ENCODE data around the gene DDX10. TPM values are rescaled to one million over a fixed set of nuclear protein-coding genes. Genes with fewer than 3 reads are reported as not detected.

The DDX10 gene
- total RNA-seq, 4 donors from 2014 or later: 27.9 to 511 (median 31.5) TPM

GRCh38 chr11:108754901-108755625 is 90.2 kb downstream of the DDX10 start:
- H3K27ac ChIP-seq: peak overlapping the region in 1 of 2 donors; percentile 32
- no peaks in the 10 kb centered on the region for H3K27me3 ChIP-seq
- TF ChIP-seq POLR2A (IDR thresholded peaks at IDR 0.05) (no peak), CTCF (IDR thresholded peaks at IDR 0.05) (no peak)
- DNase-seq: peak; percentile 27 to 41
- H3K4me1 ChIP-seq: no peaks in the 10 kb centered on the region
- no peaks in the 10 kb centered on the region for H3K9me3 ChIP-seq
- intact Hi-C loops (cut with DNase I; ENCODE audit: low total_unique reads): no loop called here
- no peak overlapping the region for H3K4me3 ChIP-seq
- H3K36me3 ChIP-seq: no peaks in the 10 kb centered on the region

GRCh38 chr11:108757630-108758029 is 92.8 kb downstream of the DDX10 start:
- TF ChIP-seq CTCF (IDR thresholded peaks at IDR 0.05): no peak
- TF ChIP-seq POLR2A (IDR thresholded peaks at IDR 0.05): no peak
- Histone ChIP-seq H3K36me3 (no peaks in the 10 kb centered on the region), H3K27me3 (no peaks in the 10 kb centered on the region), H3K4me3 (no peak overlapping the region), H3K27ac (no peak overlapping the region), H3K9me3 (no peaks in the 10 kb centered on the region), H3K4me1 (no peaks in the 10 kb centered on the region)
- DNase-seq: no peak
- intact Hi-C loops (cut with DNase I; ENCODE audit: low total_unique reads): no loop called here

- Histone ChIP-seq H3K4me3 (no peak overlapping the region), H3K36me3 (no peaks in the 10 kb centered on the region), H3K27me3 (no peaks in the 10 kb centered on the region), H3K9me3 (no peaks in the 10 kb centered on the region), H3K4me1 (no peaks in the 10 kb centered on the region), H3K27ac (no peak overlapping the region)
- intact Hi-C loops (cut with DNase I; ENCODE audit: low total_unique reads): no loop called here
- no peak for DNase-seq
- TF ChIP-seq POLR2A (IDR thresholded peaks at IDR 0.05) (no peak), CTCF (IDR thresholded peaks at IDR 0.05) (no peak)
Measured at GRCh38 chr11:108758458-108758857, 93.6 kb downstream of the DDX10 start.

GRCh38 chr11:108766596-108767173 is 101.8 kb downstream of the DDX10 start:
- Histone ChIP-seq H3K27me3 (no peaks in the 10 kb centered on the region), H3K27ac (no peak overlapping the region), H3K4me3 (no peak overlapping the region), H3K4me1 (no peaks in the 10 kb centered on the region), H3K9me3 (no peaks in the 10 kb centered on the region), H3K36me3 (no peaks in the 10 kb centered on the region)
- no peak for DNase-seq
- intact Hi-C loops (cut with DNase I; ENCODE audit: low total_unique reads): no loop called here
- TF ChIP-seq CTCF (IDR thresholded peaks at IDR 0.05) (no peak), POLR2A (IDR thresholded peaks at IDR 0.05) (no peak)

- H3K27me3 ChIP-seq: no peaks in the 10 kb centered on the region
- intact Hi-C loops (cut with DNase I; ENCODE audit: low total_unique reads): no loop called here
- H3K4me3 ChIP-seq: no peak overlapping the region
- H3K27ac ChIP-seq: no peak overlapping the region
- H3K9me3 ChIP-seq: no peaks in the 10 kb centered on the region
- DNase-seq: no peak
- H3K36me3 ChIP-seq: no peaks in the 10 kb centered on the region
- no peaks in the 10 kb centered on the region for H3K4me1 ChIP-seq
- TF ChIP-seq CTCF (IDR thresholded peaks at IDR 0.05) (no peak), POLR2A (IDR thresholded peaks at IDR 0.05) (no peak)
Measured at GRCh38 chr11:108768370-108768769, 103.5 kb downstream of the DDX10 start.

Measured in uterus (tissue), 4 donors.